HEK293 (cell line): ENCODE data around the gene PTPRN2.

ENCODE experiments used
- CTCF ChIP-seq: fragments of 450-650 bp; formaldehyde crosslinking; IDR thresholded peaks from 2 replicates; pipeline ENCODE4 v1.5.1; 2016; ENCODE audit warnings: missing biosample characterization, missing genetic modification characterization
- SP7 ChIP-seq: fragments of 450-650 bp; formaldehyde crosslinking; IDR thresholded peaks from 2 replicates; pipeline ENCODE4 v1.5.1; 2016; ENCODE audit warnings: missing biosample characterization, missing genetic modification characterization
- ZBTB1 ChIP-seq: fragments of 450-650 bp; formaldehyde crosslinking; IDR thresholded peaks from 2 replicates; pipeline ENCODE4 v1.5.1; 2016; ENCODE audit warnings: missing biosample characterization, missing genetic modification characterization
- ZNF138 ChIP-seq: fragments of 450-650 bp; formaldehyde crosslinking; IDR thresholded peaks from 2 replicates; pipeline ENCODE4 v1.5.1; 2016; ENCODE audit warnings: missing biosample characterization, missing genetic modification characterization, borderline replicate concordance
- ZNF449 ChIP-seq: fragments of 450-650 bp; formaldehyde crosslinking; IDR thresholded peaks from 2 replicates; pipeline ENCODE4 v1.5.1; 2017; ENCODE audit warnings: missing biosample characterization, mild to moderate bottlenecking, missing genetic modification characterization, moderate library complexity

- TF ChIP-seq CTCF (no peak), SP7 (tag by site-specific recombination) (no peak), ZNF138 (tag by site-specific recombination) (no peak), ZNF449 (no peak), ZBTB1 (tag by site-specific recombination) (no peak)
Observed at GRCh38 chr7:158257001-158257400, 330.6 kb downstream of the PTPRN2 start.
